Measurements from ENCODE around the gene EXOC2. TPM values are rescaled to one million over a fixed set of nuclear protein-coding genes. Genes with fewer than 3 reads are reported as not detected.

EXOC2 gene
- total and polyA plus RNA-seq, 2 donors (not counting 3 experiments of a cell fraction or from before 2014, with no cell fraction given) = 18.2 to 30.8 TPM

- TF ChIP-seq MAX (IDR thresholded peaks at IDR 0.05; ENCODE audit: insufficient read depth, insufficient read length) (no peak), JUN (IDR thresholded peaks at IDR 0.05; ENCODE audit: borderline replicate concordance, insufficient read depth, insufficient read length, low read depth) (no peak), POLR2A (IDR thresholded peaks at IDR 0.05; ENCODE audit: low read depth, low read length) (no peak), MYC (IDR thresholded peaks at IDR 0.05; ENCODE audit: low read depth, low read length) (no peak), GATA2 (IDR thresholded peaks at IDR 0.05; ENCODE audit: insufficient read depth, insufficient read length, low read depth, low read length) (no peak), EZH2 (IDR thresholded peaks at IDR 0.05; ENCODE audit: borderline replicate concordance, low read depth, low read length, severe bottlenecking) (no peak), POLR2AphosphoS5 (IDR thresholded peaks at IDR 0.05; ENCODE audit: insufficient read depth, low read depth, low read length) (no peak), FOS (IDR thresholded peaks at IDR 0.05; ENCODE audit: borderline replicate concordance, insufficient read depth, low read length) (no peak)
- no peak overlapping the region for H3K4me3 ChIP-seq (replicated peaks in 1 of 3; ENCODE audit: insufficient read depth in 1 of 3, low read depth in 1 of 3, low read length in 3 of 3)
- dilution Hi-C loops (cut with MboI; ENCODE audit: extremely low pct_ligation_motif_present, low sequenced_read_pairs) = no loop called here
- no peaks in the 10 kb centered on the region for H4K20me1 ChIP-seq (replicated peaks; ENCODE audit: control insufficient read depth, extremely low read depth, insufficient read depth, low read length)
- ChIA-PET POLR2A (no interaction called here), CTCF (interaction anchor here (0.6 to 2.5 kb wide), 4 partner anchors 9 to 123 kb away, joined by 3 to 9 read pairs (median 4); partner anchors contain the start of gene EXOC2)
- no peaks in the 10 kb centered on the region for H3K36me3 ChIP-seq (ENCODE audit: control insufficient read depth in 2 of 2, extremely low read depth in 1 of 2, insufficient read depth in 2 of 2, low read length in 2 of 2)
- no TSS peak for BruUV-seq (replicated peaks)
- H3K27me3 ChIP-seq (ENCODE audit: control insufficient read depth in 2 of 2, insufficient read depth in 2 of 2, low read length in 2 of 2) = no peaks in the 10 kb centered on the region
- H2AFZ ChIP-seq (ENCODE audit: low read depth, low read length) = no peak overlapping the region
- H3K79me2 ChIP-seq (ENCODE audit: control insufficient read depth, insufficient read depth, low read length) = no peaks in the 10 kb centered on the region
- no peak overlapping the region for H3K4me2 ChIP-seq (ENCODE audit: insufficient read depth, low read length)
- DNase-seq (ENCODE audit: low read depth, low spot score) (no peak), FAIRE-seq (no peak)
- H3K9ac ChIP-seq (replicated peaks; ENCODE audit: extremely low read depth, insufficient read depth, low read length) = no peak overlapping the region
- H3K4me1 ChIP-seq (ENCODE audit: control insufficient read depth, extremely low read depth, insufficient read depth, low read length) = peaks cover 29% of the 10 kb centered on the region
- no peak overlapping the region for H3K27ac ChIP-seq (ENCODE audit: insufficient read depth, low read depth, low read length)
- no peaks in the 10 kb centered on the region for H3K9me1 ChIP-seq (replicated peaks; ENCODE audit: control insufficient read depth, extremely low read depth, insufficient read depth, low read length)
- intact Hi-C loops (cut with micrococcal nuclease) = no loop called here
- H3K9me3 ChIP-seq (replicated peaks; ENCODE audit: control insufficient read depth, insufficient read depth, low read length) = no peaks in the 10 kb centered on the region
Measured at GRCh38 chr6:715709-716491, 23.0 kb upstream of the EXOC2 start.
